ENCODE results near the gene TRIM71.

TRIM71 gene

DNA sequence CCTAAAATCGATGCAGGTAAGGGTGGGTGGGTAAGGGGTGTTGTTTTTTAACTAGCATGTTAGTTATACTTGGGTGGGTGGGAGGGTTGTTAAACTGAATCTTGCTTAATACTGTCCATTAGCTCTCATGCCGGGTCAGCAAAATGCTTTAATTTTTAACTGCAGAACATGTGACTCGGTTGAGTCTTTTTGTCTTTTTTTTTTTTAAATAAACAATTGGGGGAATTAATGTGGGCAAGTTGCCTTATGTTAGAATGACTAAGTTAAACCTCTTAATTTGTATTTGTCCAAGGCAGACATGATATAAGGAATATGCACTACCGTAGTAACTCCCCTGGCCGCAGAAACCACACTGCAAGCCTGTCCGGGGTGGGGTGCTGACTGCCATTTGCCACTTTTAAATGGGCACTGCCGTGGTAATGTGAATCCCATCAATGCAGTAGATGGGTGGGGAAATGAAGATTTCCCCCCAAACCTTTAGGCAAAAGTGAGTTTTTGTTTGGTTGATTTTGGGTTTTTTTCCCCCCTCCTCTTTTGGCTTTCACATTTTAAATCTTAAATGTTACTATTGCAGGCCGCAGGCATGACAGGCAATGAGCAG lies 79.3 kb downstream of the TRIM71 start:
- ChIA-PET POLR2A (no interaction called here), CTCF (no interaction called here)
- no peaks in the 10 kb centered on the region for H3K4me1 ChIP-seq (ENCODE audit: control insufficient read depth, insufficient read depth, low read length)
- H3K27ac ChIP-seq (ENCODE audit: extremely low read depth, low read depth, low read length): no peak overlapping the region
- TF ChIP-seq ZNF23 (tag by site-specific recombination; IDR thresholded peaks at IDR 0.05; ENCODE audit: borderline replicate concordance) (no peak), ZNF214 (tag by site-specific recombination; IDR thresholded peaks at IDR 0.05; ENCODE audit: borderline replicate concordance) (no peak), ZNF555 (tag by site-specific recombination; conservative IDR thresholded peaks at IDR 0.05) (no peak), KLF10 (tag by site-specific recombination; IDR thresholded peaks at IDR 0.05) (no peak), KLF9 (tag by site-specific recombination; IDR thresholded peaks at IDR 0.05; ENCODE audit: low read depth) (no peak), ZBTB21 (tag by site-specific recombination; IDR thresholded peaks at IDR 0.05) (no peak), REPIN1 (tag by site-specific recombination; IDR thresholded peaks at IDR 0.05; ENCODE audit: low read depth) (no peak), ZNF184 (tag by site-specific recombination; IDR thresholded peaks at IDR 0.05) (no peak), ZNF335 (tag by site-specific recombination; conservative IDR thresholded peaks at IDR 0.05) (no peak), ZNF558 (tag by site-specific recombination; IDR thresholded peaks at IDR 0.05) (no peak), ZNF610 (tag by site-specific recombination; IDR thresholded peaks at IDR 0.05; ENCODE audit: borderline replicate concordance) (no peak), ZNF561 (tag by site-specific recombination; IDR thresholded peaks at IDR 0.05; ENCODE audit: borderline replicate concordance) (no peak), ZNF76 (tag by site-specific recombination; IDR thresholded peaks at IDR 0.05; ENCODE audit: borderline replicate concordance, low read depth) (no peak), KLF16 (tag by site-specific recombination; IDR thresholded peaks at IDR 0.05) (no peak)
- TF ChIP-seq, protein P1, sequence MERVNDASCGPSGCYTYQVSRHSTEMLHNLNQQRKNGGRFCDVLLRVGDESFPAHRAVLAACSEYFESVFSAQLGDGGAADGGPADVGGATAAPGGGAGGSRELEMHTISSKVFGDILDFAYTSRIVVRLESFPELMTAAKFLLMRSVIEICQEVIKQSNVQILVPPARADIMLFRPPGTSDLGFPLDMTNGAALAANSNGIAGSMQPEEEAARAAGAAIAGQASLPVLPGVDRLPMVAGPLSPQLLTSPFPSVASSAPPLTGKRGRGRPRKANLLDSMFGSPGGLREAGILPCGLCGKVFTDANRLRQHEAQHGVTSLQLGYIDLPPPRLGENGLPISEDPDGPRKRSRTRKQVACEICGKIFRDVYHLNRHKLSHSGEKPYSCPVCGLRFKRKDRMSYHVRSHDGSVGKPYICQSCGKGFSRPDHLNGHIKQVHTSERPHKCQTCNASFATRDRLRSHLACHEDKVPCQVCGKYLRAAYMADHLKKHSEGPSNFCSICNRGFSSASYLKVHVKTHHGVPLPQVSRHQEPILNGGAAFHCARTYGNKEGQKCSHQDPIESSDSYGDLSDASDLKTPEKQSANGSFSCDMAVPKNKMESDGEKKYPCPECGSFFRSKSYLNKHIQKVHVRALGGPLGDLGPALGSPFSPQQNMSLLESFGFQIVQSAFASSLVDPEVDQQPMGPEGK (tag by site-specific recombination; IDR thresholded peaks at IDR 0.05): no peak
- TF ChIP-seq, protein P2, sequence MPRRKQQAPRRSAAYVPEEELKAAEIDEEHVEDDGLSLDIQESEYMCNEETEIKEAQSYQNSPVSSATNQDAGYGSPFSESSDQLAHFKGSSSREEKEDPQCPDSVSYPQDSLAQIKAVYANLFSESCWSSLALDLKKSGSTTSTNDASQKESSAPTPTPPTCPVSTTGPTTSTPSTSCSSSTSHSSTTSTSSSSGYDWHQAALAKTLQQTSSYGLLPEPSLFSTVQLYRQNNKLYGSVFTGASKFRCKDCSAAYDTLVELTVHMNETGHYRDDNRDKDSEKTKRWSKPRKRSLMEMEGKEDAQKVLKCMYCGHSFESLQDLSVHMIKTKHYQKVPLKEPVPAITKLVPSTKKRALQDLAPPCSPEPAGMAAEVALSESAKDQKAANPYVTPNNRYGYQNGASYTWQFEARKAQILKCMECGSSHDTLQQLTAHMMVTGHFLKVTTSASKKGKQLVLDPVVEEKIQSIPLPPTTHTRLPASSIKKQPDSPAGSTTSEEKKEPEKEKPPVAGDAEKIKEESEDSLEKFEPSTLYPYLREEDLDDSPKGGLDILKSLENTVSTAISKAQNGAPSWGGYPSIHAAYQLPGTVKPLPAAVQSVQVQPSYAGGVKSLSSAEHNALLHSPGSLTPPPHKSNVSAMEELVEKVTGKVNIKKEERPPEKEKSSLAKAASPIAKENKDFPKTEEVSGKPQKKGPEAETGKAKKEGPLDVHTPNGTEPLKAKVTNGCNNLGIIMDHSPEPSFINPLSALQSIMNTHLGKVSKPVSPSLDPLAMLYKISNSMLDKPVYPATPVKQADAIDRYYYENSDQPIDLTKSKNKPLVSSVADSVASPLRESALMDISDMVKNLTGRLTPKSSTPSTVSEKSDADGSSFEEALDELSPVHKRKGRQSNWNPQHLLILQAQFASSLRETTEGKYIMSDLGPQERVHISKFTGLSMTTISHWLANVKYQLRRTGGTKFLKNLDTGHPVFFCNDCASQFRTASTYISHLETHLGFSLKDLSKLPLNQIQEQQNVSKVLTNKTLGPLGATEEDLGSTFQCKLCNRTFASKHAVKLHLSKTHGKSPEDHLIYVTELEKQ (tag by site-specific recombination; IDR thresholded peaks at IDR 0.05; ENCODE audit: borderline replicate concordance): no peak
- TF ChIP-seq, protein P3, sequence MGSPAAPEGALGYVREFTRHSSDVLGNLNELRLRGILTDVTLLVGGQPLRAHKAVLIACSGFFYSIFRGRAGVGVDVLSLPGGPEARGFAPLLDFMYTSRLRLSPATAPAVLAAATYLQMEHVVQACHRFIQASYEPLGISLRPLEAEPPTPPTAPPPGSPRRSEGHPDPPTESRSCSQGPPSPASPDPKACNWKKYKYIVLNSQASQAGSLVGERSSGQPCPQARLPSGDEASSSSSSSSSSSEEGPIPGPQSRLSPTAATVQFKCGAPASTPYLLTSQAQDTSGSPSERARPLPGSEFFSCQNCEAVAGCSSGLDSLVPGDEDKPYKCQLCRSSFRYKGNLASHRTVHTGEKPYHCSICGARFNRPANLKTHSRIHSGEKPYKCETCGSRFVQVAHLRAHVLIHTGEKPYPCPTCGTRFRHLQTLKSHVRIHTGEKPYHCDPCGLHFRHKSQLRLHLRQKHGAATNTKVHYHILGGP (tag by site-specific recombination; IDR thresholded peaks at IDR 0.05): no peak
- TF ChIP-seq, protein P4, sequence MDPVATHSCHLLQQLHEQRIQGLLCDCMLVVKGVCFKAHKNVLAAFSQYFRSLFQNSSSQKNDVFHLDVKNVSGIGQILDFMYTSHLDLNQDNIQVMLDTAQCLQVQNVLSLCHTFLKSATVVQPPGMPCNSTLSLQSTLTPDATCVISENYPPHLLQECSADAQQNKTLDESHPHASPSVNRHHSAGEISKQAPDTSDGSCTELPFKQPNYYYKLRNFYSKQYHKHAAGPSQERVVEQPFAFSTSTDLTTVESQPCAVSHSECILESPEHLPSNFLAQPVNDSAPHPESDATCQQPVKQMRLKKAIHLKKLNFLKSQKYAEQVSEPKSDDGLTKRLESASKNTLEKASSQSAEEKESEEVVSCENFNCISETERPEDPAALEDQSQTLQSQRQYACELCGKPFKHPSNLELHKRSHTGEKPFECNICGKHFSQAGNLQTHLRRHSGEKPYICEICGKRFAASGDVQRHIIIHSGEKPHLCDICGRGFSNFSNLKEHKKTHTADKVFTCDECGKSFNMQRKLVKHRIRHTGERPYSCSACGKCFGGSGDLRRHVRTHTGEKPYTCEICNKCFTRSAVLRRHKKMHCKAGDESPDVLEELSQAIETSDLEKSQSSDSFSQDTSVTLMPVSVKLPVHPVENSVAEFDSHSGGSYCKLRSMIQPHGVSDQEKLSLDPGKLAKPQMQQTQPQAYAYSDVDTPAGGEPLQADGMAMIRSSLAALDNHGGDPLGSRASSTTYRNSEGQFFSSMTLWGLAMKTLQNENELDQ (tag by site-specific recombination; IDR thresholded peaks at IDR 0.05; ENCODE audit: low read depth): no peak
- H3K9me3 ChIP-seq (ENCODE audit: control insufficient read depth, insufficient read depth, low read depth, low read length): no peaks in the 10 kb centered on the region
- H3K4me3 ChIP-seq (ENCODE audit: low read depth, low read length): no peak overlapping the region
- peaks cover 0 to 6% of the 10 kb centered on the region in 2 experiments; a peak in 1 of 3 replicates for H3K36me3 ChIP-seq (ENCODE audit: control insufficient read depth in 2 of 2, insufficient read depth in 1 of 2, low read length in 2 of 2)
